Amniotic stem cell (primary cell): ENCODE results near the gene RASGRF2.
"Not testable (repeated sequence)": the region's sequence is repeated elsewhere in the genome, so short reads cannot be mapped to it uniquely, and the experiment has no call there.

Experiments used
- DNase-seq: peaks from one replicate; lab custom pipeline; 2025; lab: John Stamatoyannopoulos, UW

Gene RASGRF2

GRCh38 chr5:80986382-80986781 lies 26.2 kb downstream of the RASGRF2 start:
- no peak for DNase-seq

- no peak for DNase-seq
Observed at GRCh38 chr5:80987078-80987766, 27.1 kb downstream of the RASGRF2 start.

GRCh38 chr5:80988419-80988935 lies 28.3 kb downstream of the RASGRF2 start:
- no peak for DNase-seq

- DNase-seq: no peak
Observed at GRCh38 chr5:80989883-80990282, 29.7 kb downstream of the RASGRF2 start.

GRCh38 chr5:80990527-80990926 lies 30.4 kb downstream of the RASGRF2 start:
- DNase-seq: no peak

GRCh38 chr5:80990971-80991370 lies 30.8 kb downstream of the RASGRF2 start:
- DNase-seq: no peak

GRCh38 chr5:80995908-80996307 lies 35.7 kb downstream of the RASGRF2 start:
- DNase-seq: no peak

- DNase-seq: no peak
Observed at GRCh38 chr5:80998590-80998979, 38.4 kb downstream of the RASGRF2 start.

- no peak for DNase-seq
Observed at GRCh38 chr5:81003811-81004386, 43.7 kb downstream of the RASGRF2 start.

- no peak for DNase-seq
Observed at GRCh38 chr5:81005708-81006107, 45.5 kb downstream of the RASGRF2 start.

- DNase-seq: no peak
Observed at GRCh38 chr5:81006231-81006630, 46.1 kb downstream of the RASGRF2 start.

- DNase-seq: no peak
Observed at GRCh38 chr5:81006947-81007636, 46.9 kb downstream of the RASGRF2 start.

GRCh38 chr5:81007637-81008027 lies 47.5 kb downstream of the RASGRF2 start:
- no peak for DNase-seq

- DNase-seq: no peak
Observed at GRCh38 chr5:81010336-81011169, 50.4 kb downstream of the RASGRF2 start.

GRCh38 chr5:81014348-81014747 lies 54.2 kb downstream of the RASGRF2 start:
- no peak for DNase-seq

GRCh38 chr5:81016116-81016515 lies 56.0 kb downstream of the RASGRF2 start:
- DNase-seq: no peak

- DNase-seq: no peak
Observed at GRCh38 chr5:81017320-81017719, 57.2 kb downstream of the RASGRF2 start.

GRCh38 chr5:81018608-81019007 lies 58.4 kb downstream of the RASGRF2 start:
- DNase-seq: not testable (repeated sequence)

GRCh38 chr5:81019748-81020147 lies 59.6 kb downstream of the RASGRF2 start:
- DNase-seq: no peak

GRCh38 chr5:81020478-81021167 lies 60.5 kb downstream of the RASGRF2 start:
- DNase-seq: no peak

GRCh38 chr5:81021486-81021885 lies 61.3 kb downstream of the RASGRF2 start:
- no peak for DNase-seq
